NB4 (cell line): Measurements from ENCODE around the gene MTRR.

Source experiments
- MYC ChIP-seq: IDR thresholded peaks from 2 replicates; pipeline ENCODE4 v1.6.1; 2011; ENCODE audit warnings: low read depth, low read length
- POLR2A ChIP-seq: IDR thresholded peaks from 2 replicates; pipeline ENCODE4 v1.6.1; 2011; ENCODE audit warnings: mild to moderate bottlenecking; ENCODE audit not compliant: insufficient read length; ENCODE audit errors: extremely low read depth
- TF ChIP-seq, protein P1 (sequence below): IDR thresholded peaks from one replicate; pipeline ENCODE4 v1.5.1; 2012; ENCODE audit warnings: low read depth, low read length
- TF ChIP-seq, protein P2 (sequence below): IDR thresholded peaks from 2 replicates; pipeline ENCODE4 v1.6.1; 2011; ENCODE audit warnings: low read depth, low read length

GRCh38 chr5:7902201-7902600 is 33.3 kb downstream of the MTRR start:
- TF ChIP-seq, protein P1, sequence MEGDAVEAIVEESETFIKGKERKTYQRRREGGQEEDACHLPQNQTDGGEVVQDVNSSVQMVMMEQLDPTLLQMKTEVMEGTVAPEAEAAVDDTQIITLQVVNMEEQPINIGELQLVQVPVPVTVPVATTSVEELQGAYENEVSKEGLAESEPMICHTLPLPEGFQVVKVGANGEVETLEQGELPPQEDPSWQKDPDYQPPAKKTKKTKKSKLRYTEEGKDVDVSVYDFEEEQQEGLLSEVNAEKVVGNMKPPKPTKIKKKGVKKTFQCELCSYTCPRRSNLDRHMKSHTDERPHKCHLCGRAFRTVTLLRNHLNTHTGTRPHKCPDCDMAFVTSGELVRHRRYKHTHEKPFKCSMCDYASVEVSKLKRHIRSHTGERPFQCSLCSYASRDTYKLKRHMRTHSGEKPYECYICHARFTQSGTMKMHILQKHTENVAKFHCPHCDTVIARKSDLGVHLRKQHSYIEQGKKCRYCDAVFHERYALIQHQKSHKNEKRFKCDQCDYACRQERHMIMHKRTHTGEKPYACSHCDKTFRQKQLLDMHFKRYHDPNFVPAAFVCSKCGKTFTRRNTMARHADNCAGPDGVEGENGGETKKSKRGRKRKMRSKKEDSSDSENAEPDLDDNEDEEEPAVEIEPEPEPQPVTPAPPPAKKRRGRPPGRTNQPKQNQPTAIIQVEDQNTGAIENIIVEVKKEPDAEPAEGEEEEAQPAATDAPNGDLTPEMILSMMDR: no peak
- TF ChIP-seq POLR2A: no peak
- TF ChIP-seq, protein P2, sequence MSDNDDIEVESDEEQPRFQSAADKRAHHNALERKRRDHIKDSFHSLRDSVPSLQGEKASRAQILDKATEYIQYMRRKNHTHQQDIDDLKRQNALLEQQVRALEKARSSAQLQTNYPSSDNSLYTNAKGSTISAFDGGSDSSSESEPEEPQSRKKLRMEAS: no peak
- TF ChIP-seq MYC: no peak
